HG02759 (cell line): ENCODE measurements around the gene PLA2G5.

Experiments used
- ATAC-seq: cut with Tn5 transposase; IDR thresholded peaks from one replicate; pipeline ENCODE4 v1.9.1; 2021; ENCODE audit warnings: mild to moderate bottlenecking, moderate library complexity; ENCODE audit not compliant: unreplicated experiment

Gene PLA2G5

GRCh38 chr1:20089328-20090077 lies 19.5 kb downstream of the PLA2G5 start:
- no peak for ATAC-seq

GRCh38 chr1:20090119-20090518 lies 20.1 kb downstream of the PLA2G5 start:
- ATAC-seq: no peak

GRCh38 chr1:20090641-20091040 lies 20.6 kb downstream of the PLA2G5 start:
- no peak for ATAC-seq

GRCh38 chr1:20093303-20093702 lies 23.3 kb downstream of the PLA2G5 start:
- no peak for ATAC-seq

- no peak for ATAC-seq
Measured at GRCh38 chr1:20093940-20094391, 24.0 kb downstream of the PLA2G5 start.

- ATAC-seq: no peak
Measured at GRCh38 chr1:20095564-20096434, 25.8 kb downstream of the PLA2G5 start.

GRCh38 chr1:20096840-20097447 lies 26.9 kb downstream of the PLA2G5 start:
- ATAC-seq: no peak

- no peak for ATAC-seq
Measured at GRCh38 chr1:20099533-20099932, 29.5 kb downstream of the PLA2G5 start.

GRCh38 chr1:20100632-20101355 lies 30.8 kb downstream of the PLA2G5 start:
- no peak for ATAC-seq

- no peak for ATAC-seq
Measured at GRCh38 chr1:20102875-20103274, 32.9 kb downstream of the PLA2G5 start.

- no peak for ATAC-seq
Measured at GRCh38 chr1:20105856-20106255, 35.9 kb downstream of the PLA2G5 start.

- ATAC-seq: no peak
Measured at GRCh38 chr1:20107351-20107750, 37.4 kb downstream of the PLA2G5 start.

GRCh38 chr1:20107796-20108195 lies 37.8 kb downstream of the PLA2G5 start:
- ATAC-seq: no peak

- ATAC-seq: no peak
Measured at GRCh38 chr1:20108366-20109123, 38.6 kb downstream of the PLA2G5 start.

- no peak for ATAC-seq
Measured at GRCh38 chr1:20109223-20109856, 39.3 kb downstream of the PLA2G5 start.

- ATAC-seq: no peak
Measured at GRCh38 chr1:20110679-20111078, 40.7 kb downstream of the PLA2G5 start.

- no peak for ATAC-seq
Measured at GRCh38 chr1:20111452-20111851, 41.5 kb downstream of the PLA2G5 start.

- no peak for ATAC-seq
Measured at GRCh38 chr1:20112279-20113000, 42.4 kb downstream of the PLA2G5 start.

GRCh38 chr1:20114021-20114648 lies 44.1 kb downstream of the PLA2G5 start:
- ATAC-seq: no peak
